ENCODE results near the gene C12orf43.

GRCh38 chr12:121065345-121065744, 49.1 kb upstream of the C12orf43 start:
- TF ChIP-seq POLR2A (IDR thresholded peaks at IDR 0.05) (no peak), EP300 (IDR thresholded peaks at IDR 0.05) (no peak), CTCF (IDR thresholded peaks at IDR 0.05) (no peak)
